H1 (cell line): ENCODE data around the gene MACROH2A1.

Experiments
- CTCF ChIP-seq, 3 experiments: IDR thresholded peaks; 1 replicate in 2 of 3; 2 replicates in 1 of 3; pipeline versions ENCODE4 v1.5.1 to v1.6.1; 2011; ENCODE audit warnings: low read length in 3 of 3, mild to moderate bottlenecking in 3 of 3, inconsistent platforms in 2 of 3, low read depth in 1 of 3, moderate library complexity in 1 of 3; ENCODE audit not compliant: insufficient read depth in 1 of 3; ENCODE audit errors: control extremely low read depth in 1 of 3
- EZH2 ChIP-seq: fragments of 200-600 bp; sonication (generic); IDR thresholded peaks from 2 replicates; pipeline ENCODE4 v1.7.1; 2012; ENCODE audit warnings: low read depth, mild to moderate bottlenecking, moderate library complexity, low read length, inconsistent platforms; ENCODE audit not compliant: severe bottlenecking
- TCF12 ChIP-seq: IDR thresholded peaks from 2 replicates; pipeline ENCODE4 v1.6.1; 2011; ENCODE audit warnings: low read depth, mild to moderate bottlenecking, low read length
- USF2 ChIP-seq: IDR thresholded peaks from 2 replicates; pipeline ENCODE4 v1.6.1; 2011; ENCODE audit warnings: low read length, improper control_type of control experiment

- TF ChIP-seq EZH2 (no peak), TCF12 (no peak), CTCF (IDR thresholded peaks at IDR 0.05; ENCODE audit: control extremely low read depth in 1 of 3, insufficient read depth in 1 of 3, low read depth in 1 of 3, low read length in 3 of 3) (no peak), USF2 (no peak)
Measured at GRCh38 chr5:135323227-135323626, 75.8 kb downstream of the MACROH2A1 start.
